Adrenal gland (tissue), 5 donors: ENCODE results near the gene GABRR3.

Source experiments
- POLR2A ChIP-seq, 2 donors: fragments of 450-650 bp; IDR thresholded peaks; one replicate each; pipeline ENCODE4 v1.6.1; 2017; ENCODE audit warnings: antibody characterized with exemption in 2 of 2, mild to moderate bottlenecking in 2 of 2, moderate library complexity in 1 of 2
- TF ChIP-seq, protein P1 (sequence below), 6 experiments: fragments of 450-650 bp in 4 of 6; fragments of 200-600 bp in 2 of 6; sonication (generic) in 1 of 6; IDR thresholded peaks; 1 replicate in 5 of 6; 2 replicates in 1 of 6; pipeline versions ENCODE4 v1.5.1 to v1.8.0; 2016 to 2021; ENCODE audit warnings: antibody characterized with exemption in 6 of 6, mild to moderate bottlenecking in 2 of 6, moderate library complexity in 1 of 6
- donor health status: DM: no; HTN: no; CAD: no.

DNA sequence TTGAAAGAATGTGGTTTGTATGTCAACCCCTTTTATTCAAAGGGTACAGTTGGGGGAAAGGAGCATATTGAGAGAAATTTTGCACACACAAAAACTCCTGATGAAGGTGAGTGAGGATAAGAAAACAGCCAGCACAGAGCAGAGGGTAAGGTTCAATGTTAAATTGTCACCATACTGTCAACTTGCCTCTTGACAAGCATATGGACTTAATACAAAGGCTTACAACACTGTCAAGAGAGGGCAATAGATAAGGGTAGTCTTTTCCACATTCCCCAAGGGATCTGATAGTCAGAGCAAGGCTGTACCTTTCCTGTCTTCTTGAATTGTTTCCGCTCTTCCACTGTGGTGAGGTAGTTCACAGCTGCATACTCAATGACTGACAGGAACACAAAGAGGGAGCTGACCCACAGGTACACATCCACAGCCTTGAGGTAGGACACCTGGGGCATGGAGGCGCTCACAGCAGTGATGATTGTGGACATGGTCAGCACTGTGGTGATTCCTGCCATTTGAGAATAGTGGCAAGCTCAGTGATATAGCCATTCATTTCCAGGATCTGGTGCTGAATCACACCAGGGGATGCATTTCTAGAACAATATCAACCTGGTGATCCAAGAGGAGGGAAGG lies 42.5 kb downstream of the GABRR3 start:
- TF ChIP-seq, protein P1, sequence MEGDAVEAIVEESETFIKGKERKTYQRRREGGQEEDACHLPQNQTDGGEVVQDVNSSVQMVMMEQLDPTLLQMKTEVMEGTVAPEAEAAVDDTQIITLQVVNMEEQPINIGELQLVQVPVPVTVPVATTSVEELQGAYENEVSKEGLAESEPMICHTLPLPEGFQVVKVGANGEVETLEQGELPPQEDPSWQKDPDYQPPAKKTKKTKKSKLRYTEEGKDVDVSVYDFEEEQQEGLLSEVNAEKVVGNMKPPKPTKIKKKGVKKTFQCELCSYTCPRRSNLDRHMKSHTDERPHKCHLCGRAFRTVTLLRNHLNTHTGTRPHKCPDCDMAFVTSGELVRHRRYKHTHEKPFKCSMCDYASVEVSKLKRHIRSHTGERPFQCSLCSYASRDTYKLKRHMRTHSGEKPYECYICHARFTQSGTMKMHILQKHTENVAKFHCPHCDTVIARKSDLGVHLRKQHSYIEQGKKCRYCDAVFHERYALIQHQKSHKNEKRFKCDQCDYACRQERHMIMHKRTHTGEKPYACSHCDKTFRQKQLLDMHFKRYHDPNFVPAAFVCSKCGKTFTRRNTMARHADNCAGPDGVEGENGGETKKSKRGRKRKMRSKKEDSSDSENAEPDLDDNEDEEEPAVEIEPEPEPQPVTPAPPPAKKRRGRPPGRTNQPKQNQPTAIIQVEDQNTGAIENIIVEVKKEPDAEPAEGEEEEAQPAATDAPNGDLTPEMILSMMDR (IDR thresholded peaks at IDR 0.05) = no peak
- TF ChIP-seq POLR2A (IDR thresholded peaks at IDR 0.05) = no peak
